Activated naive CD8-positive, alpha-beta T cell treated with anti-CD3 and anti-CD28 coated beads, Interleukin-2, amount 50 U/mL, for 16 hours (primary cell): ENCODE data around the gene BCL7A.

Experiments
- DNase-seq: peaks from one replicate; pipeline ENCODE4 v3.0.0-alpha.2; 2020; ENCODE audit warnings: low read depth, low spot score

BCL7A gene

DNA sequence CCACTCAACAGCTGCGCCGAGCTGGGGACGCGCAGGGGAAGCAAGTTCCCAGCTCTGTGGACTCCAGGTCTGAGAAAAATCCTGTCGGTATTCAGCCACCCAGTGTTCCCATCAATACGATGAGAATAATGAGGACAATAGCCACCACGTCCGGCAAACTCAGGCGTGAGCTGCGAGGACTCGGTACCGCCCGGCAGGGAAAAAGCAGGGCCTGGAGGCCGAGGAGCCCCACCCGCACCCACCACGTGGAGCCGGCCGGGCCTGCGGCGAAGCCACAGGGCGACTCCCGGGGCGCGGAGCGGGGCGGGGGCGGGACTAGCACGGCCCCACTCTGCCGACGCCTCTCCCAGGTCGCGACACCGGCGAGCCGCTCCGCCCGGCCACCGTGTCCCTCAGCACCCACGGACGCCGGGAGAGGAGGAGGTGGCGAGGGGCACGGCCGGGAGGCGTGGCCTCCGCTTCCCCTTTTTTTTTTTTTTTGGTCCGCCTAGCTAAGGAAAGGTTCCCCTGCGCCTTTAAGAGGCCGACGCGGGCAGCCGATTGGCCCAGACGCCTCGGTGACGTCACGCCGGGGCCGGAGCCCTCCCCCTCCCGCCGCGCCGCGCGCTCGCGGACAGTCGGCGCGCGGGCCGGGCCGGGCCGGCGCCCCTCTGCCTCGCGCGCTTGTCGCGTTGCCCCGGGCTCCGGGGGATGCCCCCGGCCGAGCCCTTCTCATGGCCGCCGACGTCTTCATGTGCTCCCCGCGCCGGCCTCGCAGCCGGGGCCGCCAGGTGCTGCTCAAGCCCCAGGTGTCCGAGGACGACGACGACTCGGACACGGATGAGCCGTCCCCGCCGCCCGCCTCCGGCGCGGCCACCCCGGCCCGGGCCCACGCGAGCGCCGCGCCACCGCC, 56.7 kb downstream of the BCL7A start, which contains the start of gene MLXIP:
TSS of gene MLXIP (plus strand) at position 616 of the 892 bp plus-strand sequence. CDS start at position 714, 98 bp downstream.
- peak; percentile 75 for DNase-seq

DNA sequence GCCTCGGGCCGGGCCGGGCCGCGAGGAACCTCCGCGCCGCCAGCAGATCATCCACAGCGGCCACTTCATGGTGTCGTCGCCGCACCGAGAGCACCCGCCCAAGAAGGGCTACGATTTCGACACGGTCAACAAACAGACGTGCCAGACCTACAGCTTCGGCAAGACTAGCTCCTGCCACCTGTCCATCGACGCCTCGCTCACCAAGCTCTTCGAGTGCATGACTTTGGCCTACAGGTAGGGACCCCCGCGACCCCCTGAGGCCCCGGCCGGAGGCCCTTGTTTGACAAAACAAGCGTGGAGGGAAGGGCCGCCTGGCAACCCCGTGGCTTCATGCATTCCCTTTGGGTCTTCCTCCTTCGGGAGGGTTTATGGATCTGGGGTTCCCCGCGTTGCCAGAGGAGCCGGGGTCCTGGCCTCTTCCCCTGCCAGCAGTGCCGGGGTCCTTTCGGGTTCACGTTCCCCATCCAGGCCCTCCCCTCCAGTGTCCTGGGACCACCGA, 57.4 kb downstream of the BCL7A start:
- DNase-seq: no peak

DNA sequence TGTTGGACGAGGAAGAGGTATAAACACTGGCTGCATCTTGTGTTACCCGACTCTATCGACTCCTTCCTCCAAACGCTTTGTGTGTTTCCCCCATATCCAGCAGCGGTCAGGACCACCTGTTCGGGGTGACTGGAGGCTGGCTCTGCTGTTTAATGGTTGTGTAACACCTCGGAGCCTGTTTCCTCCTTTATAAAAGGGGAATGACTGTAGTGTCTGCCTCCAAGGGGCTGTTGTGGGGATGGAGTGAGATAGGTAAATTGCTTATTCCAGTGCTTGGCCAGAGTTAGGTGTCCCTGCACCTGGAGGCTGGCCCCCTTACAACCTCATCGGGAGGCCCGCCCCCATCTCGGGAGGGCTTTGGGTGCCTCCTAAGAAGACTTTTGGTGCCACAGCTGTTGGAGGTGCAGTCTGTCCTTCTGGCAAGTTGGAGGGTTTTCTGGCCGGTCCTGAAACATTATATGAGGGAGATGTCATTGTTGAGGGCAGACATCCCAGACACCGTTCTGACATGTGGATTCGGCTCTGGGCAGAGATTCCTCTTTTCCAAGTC, 57.9 kb downstream of the BCL7A start:
- no peak for DNase-seq

DNA sequence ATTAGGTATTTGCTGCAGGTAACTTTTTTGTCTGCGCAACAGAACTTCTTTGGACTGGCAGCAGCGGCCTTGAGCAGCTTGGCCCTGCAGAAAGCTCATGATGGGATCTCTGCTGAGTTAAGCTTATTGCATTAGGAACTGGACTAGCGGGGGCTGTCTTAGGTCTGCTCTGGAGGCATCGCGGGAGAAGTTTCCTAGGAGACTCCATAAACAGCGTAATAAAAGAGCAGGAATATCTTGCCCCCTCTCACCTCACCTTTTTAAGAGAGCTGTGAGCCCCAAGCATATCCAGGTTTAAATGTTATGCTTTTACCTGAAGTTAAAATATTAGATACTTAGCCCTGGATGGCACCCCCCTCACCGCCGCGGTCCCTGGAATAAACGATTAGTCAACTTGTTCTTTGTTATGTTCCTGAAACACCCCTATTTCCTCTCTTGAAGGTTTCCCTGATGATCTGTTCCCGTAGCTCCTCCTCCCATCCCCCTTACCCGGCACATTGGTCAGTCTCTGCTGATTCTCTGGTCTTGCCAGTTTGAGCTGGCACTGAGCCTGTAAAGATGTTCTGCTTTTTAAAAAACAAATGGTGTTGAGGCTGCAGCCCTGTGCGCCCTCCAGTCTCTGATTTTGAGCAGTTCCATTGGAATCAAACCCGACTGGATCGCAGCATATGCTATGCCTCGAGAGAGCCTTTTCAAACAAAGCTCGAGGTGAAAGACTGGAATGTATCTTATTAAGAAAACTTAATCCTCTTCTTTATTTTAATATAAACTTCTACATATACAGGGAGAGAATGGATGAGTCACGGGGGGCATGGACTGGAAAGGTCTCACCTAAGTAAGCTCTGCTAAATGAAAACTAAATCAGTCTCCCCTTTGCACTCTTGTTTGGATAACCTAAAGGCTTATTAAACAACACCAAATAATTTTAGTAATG, 58.7 kb downstream of the BCL7A start:
- DNase-seq: no peak

DNA sequence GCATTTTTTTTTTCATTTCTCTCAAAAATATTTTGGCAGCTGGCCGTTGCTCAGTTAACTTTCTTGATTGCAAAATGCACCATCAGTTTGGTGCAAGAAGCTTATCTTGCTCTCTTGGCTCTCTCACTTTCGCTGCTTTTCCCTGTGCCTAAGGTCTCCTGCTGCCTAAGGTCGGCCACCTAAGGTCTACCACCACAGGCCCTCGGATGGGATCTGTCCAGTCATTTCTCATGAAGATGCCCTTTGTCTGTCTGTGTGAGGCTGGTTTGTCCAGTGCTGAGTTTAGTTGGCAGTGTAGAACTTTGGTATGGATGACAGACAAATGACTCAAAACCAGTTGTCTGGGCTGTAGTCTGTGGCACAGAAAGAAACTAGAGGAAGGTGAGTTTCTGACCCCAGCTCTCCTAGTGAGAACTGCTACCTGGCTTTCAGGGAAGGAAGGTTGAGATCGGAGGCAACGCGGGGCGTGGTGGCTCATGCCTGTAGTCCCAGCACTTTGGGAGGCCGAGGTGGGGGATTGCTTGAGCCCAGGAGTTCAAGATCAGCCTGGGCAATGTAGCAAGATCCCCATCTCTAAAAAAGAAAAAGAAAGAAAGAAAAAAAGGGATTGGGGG, 59.5 kb downstream of the BCL7A start:
- DNase-seq: no peak

DNA sequence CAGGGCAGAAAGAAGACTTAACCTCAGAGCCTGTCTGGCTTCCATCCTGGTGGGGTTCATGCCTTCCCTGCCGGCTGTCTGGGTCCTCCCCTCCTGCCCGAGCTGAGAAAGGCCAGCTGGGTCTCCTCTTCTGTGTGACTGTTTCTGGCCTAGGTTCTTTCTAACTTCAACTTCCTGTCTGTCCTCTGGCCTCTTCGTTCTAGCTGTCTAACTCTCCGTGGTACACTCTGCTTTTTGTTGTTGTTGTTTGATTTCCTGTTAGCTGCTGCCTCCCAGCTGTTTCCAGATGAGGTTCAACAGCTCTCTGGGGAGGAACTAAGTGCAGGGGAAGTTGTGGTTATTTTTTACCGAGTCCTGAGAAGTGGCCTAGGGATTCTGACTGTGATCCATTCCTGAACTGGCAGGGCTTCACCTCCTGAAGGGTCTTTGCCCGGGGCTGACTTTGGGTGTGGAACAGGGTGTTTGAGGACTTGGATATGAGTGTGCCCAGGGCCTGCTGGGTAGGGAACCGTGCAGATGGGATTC, 60.1 kb downstream of the BCL7A start:
- no peak for DNase-seq

DNA sequence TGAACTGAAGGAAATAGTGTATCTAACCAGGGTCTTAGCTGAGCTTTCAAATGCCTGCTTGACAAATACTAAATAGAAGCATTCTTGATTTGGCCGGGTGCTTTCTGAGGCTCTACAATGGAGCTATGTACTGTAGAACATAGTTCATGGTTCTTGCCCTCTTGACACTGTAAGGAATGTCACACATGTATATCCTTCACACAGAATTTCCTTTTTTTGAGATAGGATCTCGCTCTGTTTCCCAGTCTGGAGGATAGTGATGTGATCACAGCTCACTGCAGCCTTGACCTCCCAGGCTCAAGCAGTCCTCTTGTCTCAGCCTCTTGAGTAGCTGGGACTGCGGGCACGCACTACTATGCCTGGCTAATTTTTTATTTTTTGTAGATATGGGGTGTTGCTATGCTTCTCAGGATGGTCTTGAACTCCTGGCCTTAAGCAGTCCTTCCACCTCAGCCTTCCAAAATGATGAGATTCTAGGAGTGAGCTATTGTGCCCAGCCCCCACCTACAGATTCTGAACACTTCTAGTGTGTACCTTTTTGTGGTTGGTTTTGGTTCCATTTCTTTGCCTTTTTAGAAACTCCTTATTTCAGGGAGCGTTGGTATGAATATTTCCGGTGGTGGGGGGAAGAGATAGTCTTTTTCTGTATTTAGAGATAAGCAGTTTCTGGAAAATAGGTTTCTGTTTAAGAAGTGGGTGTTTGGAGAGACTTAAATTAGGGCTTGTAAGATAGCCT, 61.1 kb downstream of the BCL7A start:
- no peak for DNase-seq

DNA sequence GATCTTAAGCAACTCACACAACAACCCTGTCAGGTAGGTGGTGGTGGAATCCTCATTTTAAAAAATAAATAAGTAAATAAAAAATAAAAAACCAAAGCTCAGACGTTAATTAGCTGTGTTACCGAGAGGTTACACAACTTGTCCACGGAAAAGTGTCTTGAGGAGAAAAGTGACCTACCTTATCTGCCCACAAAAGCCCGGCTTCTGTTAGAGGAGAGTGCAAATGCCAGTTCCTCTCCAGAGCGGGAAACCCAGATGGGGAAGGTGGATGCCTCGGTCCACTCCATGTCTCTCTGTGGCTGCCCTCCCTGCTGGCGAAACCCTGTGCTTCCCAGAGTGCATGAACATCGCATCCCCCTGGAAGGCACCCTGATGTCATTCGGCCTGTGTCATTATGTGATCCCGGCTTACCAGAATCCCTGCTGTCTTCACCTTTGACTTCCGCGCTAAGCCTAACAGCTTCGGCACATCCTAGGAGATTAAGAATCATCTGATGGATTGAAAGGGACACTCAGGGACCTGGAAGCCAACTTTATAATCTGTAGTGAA, 63.2 kb downstream of the BCL7A start:
- no peak for DNase-seq

DNA sequence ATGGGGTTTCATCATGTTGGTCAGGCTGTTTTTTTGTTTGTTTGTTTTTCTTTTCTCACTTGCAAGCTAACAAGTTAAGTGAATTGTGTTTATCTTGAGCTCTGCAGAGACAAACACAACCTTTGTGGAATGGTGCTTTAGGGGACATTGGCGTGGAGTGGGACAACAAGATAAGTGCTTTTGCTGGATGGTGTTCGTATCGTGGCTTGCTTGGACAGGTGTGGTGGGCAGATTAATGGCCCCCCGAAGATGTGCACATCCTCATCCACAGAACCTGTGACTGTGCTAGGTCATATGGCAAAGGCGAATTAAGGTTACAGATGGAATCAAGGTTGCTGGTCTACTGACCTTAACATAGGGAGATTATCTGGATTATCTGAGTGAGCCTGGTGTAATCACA, 63.9 kb downstream of the BCL7A start:
- DNase-seq: no peak

DNA sequence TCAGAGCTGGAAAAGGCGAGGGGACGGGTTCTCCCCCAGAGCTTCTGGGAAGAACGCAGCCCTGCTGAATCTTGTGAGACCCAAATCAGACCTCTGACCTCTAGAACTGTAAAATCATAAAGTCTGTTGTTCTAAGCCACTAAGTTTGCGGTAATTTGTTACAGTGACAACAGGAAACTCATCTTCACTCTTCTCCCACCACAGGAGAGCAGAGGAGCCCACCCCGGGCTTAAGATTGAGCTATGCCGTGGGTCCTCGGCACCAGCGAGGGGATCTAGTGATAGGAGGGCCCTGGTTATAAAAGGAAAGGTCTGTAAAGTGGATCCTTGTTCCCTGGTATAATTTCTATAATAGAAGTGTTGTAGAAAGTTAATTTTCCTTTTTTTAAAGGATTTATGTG, 64.4 kb downstream of the BCL7A start:
- no peak for DNase-seq

DNA sequence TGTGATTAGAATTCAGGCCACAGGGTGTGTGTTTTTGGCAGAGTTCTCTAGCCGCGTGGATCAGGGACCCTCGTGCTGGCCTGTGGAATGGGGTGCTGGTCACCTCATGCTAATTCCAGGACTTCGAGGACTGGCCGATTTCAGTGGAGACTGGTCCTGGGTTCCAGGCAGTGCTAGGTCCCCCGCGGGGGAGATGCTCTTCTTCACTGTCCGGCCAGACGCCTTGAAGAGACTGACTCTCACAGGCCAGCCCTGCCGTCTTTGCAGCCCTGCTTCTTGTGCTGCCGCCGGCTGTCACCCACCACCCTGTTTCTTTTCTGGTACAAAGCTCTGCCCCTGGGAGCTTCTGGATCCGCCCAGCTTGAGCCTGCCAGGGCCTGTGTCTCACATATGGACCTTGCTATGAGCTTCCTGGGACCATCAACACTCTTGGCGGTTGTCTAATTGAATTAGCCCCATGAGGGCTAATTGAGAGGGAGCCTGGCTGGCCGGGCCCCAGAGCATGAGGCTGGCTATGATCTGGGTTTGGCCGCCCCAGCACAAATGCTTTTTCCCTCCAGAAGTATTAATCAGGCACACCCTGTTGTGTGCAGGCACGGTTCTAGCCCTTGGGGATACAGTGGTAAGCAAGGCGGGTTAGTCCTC, 65.1 kb downstream of the BCL7A start:
- DNase-seq: no peak

DNA sequence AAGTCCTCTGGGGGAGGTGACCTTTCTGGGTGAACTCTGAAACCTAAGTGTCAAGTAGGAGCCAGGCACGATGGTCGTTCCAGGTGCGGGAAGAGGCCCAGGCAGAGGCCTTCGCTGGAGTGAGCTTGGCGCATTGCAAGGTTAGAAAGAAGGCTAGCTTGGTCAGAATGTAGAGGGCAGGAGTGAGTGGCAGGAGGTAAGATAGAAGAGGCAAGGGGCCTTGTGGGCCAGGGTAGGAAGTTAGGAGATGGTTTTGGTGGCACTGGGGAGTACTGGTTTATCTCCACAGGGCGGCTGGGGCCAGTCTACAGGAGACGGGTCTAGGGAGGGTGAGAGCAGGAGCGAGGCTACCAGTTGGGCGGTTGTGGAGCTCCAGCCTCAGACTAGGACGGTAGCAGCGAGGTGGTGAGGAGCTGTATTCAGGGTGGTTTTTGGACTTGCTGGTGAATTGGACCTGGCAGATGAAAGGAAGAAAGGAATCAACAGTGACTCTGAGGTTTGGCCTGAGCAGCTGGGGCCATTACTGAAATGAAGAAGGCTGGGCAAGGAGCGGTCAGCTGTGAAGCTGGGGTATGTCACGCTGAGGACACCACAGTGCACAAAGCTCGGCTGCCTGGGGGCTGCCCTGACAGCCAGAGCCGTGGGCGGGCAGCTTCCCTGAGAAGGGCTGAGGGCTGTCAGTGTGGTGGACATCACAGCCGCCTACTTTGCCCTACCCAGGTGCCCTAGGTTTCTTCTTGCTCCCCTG, 65.9 kb downstream of the BCL7A start:
- no peak for DNase-seq

DNA sequence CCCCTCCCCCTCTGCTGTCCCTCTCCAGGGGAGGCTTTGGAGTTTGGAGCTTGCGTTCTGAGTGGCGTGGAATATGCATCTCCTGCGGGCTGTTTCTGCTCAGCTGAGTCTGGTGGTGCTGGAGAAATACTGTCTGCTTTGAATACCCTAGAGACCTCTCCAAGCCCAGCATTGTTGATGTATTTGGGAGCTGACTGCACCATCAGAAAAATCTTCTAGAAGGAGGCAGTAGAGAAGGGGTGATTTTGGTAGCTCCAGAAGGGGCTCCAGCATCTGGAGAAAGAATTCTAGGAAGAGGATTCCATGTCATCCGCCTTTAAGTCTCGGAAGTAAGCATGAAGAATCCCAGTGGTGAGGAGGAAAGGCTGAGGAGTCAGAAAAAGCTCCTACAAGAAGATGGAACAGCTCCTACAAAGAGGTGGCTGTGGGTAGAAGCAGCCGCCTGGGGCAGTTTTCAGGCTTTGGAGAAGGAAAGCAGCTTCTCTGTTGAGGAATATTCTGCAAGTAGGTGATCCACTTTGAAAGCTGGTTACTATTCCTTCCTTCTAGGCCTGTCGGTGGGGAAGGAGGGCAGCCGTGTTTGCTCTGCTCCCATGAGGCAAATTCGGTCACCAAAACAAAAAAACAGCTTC, 66.6 kb downstream of the BCL7A start:
- DNase-seq: no peak

DNA sequence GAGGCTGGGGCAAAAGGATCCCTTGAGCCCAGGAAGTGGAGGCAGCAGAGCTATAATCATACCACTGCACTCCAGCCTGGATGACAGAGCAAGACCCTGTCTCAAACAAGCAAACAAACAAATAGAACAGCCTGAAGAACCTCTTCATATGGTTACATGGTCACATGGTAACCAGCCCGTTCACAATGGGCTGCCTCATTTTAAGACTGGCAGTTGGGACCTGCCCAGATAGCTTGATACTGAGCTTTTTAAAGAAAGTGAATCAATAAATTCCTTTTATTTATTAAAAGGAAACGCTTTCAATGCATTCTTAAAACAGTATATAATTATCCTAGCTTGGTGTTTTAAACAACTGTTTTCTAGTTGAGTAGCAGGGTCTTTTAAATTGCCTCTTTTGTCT, 67.4 kb downstream of the BCL7A start:
- DNase-seq: no peak

DNA sequence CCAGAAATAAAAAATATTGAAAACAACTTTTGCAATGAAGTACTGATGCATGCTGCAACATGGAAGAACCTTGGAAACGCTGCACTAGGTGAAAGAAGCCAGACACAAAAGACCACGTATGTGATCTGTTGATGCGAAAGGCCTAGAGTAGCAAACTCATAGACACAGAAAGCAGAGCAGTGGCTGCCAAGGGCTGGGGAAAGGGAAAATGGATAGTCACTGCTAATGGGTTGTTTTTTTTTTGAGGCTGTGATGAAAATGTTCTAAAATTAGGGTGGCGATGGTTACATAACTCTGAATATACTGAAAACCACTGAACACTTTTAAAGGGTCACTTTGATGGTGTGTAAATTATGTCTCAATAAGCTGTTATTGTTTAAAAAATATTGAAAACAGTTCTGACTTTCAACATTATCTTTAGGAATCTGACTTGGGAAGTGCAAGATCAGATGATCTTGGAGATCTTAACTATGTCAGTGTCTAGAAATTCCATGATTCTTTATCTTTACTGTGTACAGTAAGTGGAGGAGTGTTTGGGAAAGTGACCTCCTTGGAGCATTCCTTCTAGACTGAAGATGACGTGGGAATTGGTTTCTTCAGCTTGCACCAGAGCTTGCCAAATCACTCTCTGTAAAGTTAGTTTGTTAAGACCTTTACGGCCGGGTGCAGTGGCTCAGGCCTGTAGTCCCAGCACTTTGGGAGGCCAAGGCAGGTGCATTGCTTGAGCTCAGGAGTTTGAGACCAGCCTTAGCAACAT, 69.3 kb downstream of the BCL7A start:
- no peak for DNase-seq

DNA sequence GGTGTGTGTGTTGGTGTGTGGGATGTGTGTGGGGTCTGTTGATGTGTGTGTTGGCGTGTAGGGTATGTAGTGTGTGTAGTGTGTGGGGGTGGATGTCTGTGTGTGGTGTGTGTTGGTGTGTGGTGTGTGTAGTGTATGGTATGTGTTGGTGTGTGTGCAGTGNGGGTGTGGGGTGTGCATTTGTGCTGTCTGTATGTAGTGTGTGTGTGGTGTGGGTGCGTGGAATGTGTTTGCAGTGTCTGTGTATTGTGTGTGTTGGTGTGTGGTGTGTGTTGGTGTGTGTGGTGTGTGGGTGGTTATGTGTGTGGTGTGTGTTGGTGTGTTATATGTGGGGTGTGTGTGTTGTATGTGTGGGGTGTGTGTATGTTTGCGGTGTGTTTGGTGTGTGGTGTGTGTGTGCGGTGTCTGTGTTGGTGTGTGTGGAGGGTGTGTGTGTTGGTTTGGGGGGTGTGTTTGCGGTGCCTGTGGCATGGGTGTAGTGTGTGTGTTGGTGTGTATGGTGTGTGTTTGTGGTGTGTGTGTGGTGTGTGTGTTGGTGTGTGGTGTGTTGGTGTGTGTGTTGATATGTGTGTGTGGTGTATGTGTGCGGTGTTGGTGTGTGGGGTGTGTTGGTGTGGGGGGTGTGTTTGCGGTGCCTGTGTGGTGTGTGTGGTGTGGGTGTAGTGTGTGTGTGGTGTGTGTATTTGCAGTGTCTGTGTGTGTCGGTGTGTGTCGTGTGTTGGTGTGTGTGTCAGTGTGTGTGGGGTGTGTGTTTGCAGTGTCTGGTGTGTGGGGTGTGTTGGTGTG, 71.6 kb downstream of the BCL7A start:
- no peak for DNase-seq

DNA sequence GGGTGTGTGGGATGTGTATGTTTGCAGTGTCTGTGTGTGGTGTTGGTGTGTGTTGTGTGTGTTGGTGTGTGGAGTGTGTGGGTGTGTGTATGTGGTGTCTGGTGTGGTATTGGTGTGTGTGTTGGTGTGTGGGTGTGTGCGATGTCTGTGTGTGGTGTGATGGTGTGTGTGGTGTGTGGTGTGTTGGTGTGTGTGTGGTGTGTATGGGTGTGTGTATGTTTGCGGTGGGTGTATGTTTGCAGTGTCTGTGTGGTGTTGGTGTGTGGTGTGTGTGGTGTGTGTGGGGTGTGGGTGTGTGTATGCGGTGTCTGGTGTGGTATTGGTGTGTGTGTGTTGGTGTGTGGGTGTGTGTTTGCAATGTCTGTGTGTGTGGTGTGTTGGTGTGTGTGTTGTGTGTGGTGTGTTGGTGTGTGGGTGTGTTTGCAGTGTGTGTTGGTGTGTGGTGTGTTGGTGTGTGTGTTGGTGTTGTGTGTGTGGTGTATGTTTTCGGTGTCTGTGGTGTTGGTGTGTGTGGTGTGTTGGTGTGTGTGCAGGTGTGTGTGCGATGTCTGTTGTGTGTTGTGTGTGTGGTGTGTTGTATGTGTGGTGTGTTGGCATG, 72.6 kb downstream of the BCL7A start:
- no peak for DNase-seq
